ENCODE results near the gene SIDT2.

DNA sequence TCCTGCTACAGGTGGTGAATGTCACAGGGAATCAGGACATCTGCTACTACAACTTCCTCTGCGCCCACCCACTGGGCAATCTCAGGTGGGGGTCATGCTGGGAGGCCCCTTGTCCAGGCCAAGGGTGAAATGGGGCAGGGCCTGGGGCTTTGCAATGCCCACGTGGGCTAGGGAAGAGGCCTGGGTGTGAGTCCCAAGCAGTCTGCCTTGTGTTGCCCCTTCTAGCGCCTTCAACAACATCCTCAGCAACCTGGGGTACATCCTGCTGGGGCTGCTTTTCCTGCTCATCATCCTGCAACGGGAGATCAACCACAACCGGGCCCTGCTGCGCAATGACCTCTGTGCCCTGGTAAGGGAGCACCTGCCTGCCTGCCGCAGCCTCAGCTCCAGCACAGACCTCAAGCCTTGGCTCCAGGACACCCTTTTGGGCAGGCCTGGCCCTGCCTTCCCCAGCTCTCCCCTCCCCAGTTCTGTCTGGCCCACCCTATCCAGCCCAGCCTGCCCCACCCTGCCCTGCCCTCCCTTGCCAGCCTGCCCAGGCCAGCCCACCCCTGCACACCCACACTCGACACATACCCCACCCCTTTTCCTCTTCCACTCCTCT is 11.5 kb downstream of the SIDT2 start:
- TF ChIP-seq, protein P1, sequence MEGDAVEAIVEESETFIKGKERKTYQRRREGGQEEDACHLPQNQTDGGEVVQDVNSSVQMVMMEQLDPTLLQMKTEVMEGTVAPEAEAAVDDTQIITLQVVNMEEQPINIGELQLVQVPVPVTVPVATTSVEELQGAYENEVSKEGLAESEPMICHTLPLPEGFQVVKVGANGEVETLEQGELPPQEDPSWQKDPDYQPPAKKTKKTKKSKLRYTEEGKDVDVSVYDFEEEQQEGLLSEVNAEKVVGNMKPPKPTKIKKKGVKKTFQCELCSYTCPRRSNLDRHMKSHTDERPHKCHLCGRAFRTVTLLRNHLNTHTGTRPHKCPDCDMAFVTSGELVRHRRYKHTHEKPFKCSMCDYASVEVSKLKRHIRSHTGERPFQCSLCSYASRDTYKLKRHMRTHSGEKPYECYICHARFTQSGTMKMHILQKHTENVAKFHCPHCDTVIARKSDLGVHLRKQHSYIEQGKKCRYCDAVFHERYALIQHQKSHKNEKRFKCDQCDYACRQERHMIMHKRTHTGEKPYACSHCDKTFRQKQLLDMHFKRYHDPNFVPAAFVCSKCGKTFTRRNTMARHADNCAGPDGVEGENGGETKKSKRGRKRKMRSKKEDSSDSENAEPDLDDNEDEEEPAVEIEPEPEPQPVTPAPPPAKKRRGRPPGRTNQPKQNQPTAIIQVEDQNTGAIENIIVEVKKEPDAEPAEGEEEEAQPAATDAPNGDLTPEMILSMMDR (conservative IDR thresholded peaks at IDR 0.05) = no peak
- TF ChIP-seq EZH2 (IDR thresholded peaks at IDR 0.05; ENCODE audit: low read depth) = no peak
